Vagina (tissue), 2 donors: Measurements from ENCODE around the gene ACSS1.

Source experiments
- POLR2A ChIP-seq, 2 donors: fragments of 450-650 bp; IDR thresholded peaks; one replicate each; pipeline ENCODE4 v1.6.1; 2017; ENCODE audit warnings: antibody characterized with exemption in 2 of 2, mild to moderate bottlenecking in 2 of 2, moderate library complexity in 2 of 2
- POLR2AphosphoS5 ChIP-seq, 2 donors: sonication (generic); formaldehyde crosslinking; IDR thresholded peaks; one replicate each; pipeline ENCODE4 v1.9.0; 2017; ENCODE audit warnings: antibody characterized with exemption in 2 of 2, mild to moderate bottlenecking in 2 of 2, low read depth in 1 of 2; ENCODE audit not compliant: insufficient read depth in 1 of 2
- TF ChIP-seq, protein P1 (sequence below), 3 experiments: fragments of 450-650 bp in 2 of 3; fragments of 200-600 bp in 1 of 3; sonication (generic) in 1 of 3; IDR thresholded peaks; one replicate each; pipeline ENCODE4 v1.5.1; 2017 to 2019; ENCODE audit warnings: antibody characterized with exemption in 3 of 3, mild to moderate bottlenecking in 2 of 3, moderate library complexity in 2 of 3

DNA sequence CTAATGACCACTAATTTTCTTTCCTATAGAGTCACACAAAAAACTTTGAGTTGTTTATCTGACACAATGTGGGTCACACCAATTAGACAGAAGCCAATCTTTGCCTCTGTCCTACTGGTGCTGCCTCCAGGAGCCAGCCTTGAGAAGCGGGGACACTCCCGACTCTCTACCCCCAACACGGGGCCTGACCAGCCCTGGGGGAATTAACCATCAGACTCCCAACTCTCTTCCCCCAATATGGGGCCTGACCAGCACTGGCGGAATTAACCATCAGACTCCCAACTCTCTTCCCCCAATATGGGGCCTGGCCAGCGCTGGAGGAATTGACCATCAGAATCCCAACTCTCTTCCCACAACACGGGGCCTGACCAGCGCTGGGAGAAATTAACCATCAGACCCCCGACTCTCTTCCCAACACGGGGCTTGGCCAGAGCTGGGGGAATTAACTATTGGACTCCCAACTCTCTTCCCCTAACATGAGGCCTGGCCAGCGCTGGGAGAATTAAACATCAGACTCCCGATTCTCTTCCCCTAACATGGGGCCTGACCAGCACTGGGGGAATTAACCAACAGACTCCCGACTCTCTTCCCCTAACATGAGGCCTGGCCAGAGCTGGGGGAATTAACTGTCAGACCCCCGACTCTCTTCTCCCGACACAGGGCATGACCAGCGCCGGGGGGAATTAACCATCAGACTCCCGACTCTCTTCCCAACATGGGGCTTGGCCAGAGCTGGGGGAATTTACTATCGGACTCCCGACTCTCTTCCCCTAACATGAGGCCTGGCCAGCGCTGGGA, 96.4 kb downstream of the ACSS1 start:
- TF ChIP-seq, protein P1, sequence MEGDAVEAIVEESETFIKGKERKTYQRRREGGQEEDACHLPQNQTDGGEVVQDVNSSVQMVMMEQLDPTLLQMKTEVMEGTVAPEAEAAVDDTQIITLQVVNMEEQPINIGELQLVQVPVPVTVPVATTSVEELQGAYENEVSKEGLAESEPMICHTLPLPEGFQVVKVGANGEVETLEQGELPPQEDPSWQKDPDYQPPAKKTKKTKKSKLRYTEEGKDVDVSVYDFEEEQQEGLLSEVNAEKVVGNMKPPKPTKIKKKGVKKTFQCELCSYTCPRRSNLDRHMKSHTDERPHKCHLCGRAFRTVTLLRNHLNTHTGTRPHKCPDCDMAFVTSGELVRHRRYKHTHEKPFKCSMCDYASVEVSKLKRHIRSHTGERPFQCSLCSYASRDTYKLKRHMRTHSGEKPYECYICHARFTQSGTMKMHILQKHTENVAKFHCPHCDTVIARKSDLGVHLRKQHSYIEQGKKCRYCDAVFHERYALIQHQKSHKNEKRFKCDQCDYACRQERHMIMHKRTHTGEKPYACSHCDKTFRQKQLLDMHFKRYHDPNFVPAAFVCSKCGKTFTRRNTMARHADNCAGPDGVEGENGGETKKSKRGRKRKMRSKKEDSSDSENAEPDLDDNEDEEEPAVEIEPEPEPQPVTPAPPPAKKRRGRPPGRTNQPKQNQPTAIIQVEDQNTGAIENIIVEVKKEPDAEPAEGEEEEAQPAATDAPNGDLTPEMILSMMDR (IDR thresholded peaks at IDR 0.05) = no peak
- TF ChIP-seq POLR2A (IDR thresholded peaks at IDR 0.05) (no peak), POLR2AphosphoS5 (IDR thresholded peaks at IDR 0.05; ENCODE audit: insufficient read depth in 1 of 2, low read depth in 1 of 2) (no peak)
